HG02763 (cell line): ENCODE results near the gene RGMB.
A peak's percentile ranks its signal among the peaks of the same experiment; 100 is the strongest.

Source experiments
- ATAC-seq: cut with Tn5 transposase; IDR thresholded peaks from one replicate; pipeline ENCODE4 v1.9.1; 2021; ENCODE audit warnings: mild to moderate bottlenecking, moderate library complexity; ENCODE audit not compliant: unreplicated experiment

Gene RGMB

GRCh38 chr5:98816582-98817222 lies 43.2 kb downstream of the RGMB start:
- no peak for ATAC-seq

- no peak for ATAC-seq
These were observed 52.3 kb downstream of the RGMB start for GRCh38 chr5:98825582-98826375.

- peak; percentile 65 for ATAC-seq
These were observed 53.7 kb downstream of the RGMB start for GRCh38 chr5:98827161-98827560.

GRCh38 chr5:98827588-98828284 lies 54.3 kb downstream of the RGMB start:
- ATAC-seq, result no peak

- no peak for ATAC-seq
These were observed 62.7 kb downstream of the RGMB start for GRCh38 chr5:98836175-98836574.

GRCh38 chr5:98839469-98840383 lies 66.3 kb downstream of the RGMB start:
- no peak for ATAC-seq

- no peak for ATAC-seq
These were observed 67.5 kb downstream of the RGMB start for GRCh38 chr5:98840946-98841345.

- no peak for ATAC-seq
These were observed 70.0 kb downstream of the RGMB start for GRCh38 chr5:98843481-98843880.

GRCh38 chr5:98844865-98845264 lies 71.4 kb downstream of the RGMB start:
- no peak for ATAC-seq

GRCh38 chr5:98845878-98846277 lies 72.4 kb downstream of the RGMB start:
- ATAC-seq, result no peak
